Epithelial cell of prostate (primary cell): Measurements from ENCODE around the gene KRTAP29-1.
"Not testable (repeated sequence)": the region's sequence is repeated elsewhere in the genome, so short reads cannot be mapped to it uniquely, and the experiment has no call there.

Experiments used
- DNase-seq: peaks from one replicate; pipeline ENCODE4 v3.0.0-alpha.2; 2011; ENCODE audit warnings: low read depth, low spot score
- H3K27ac ChIP-seq: fragments of 450-650 bp; 2 replicates; pipeline ENCODE4 v1.5.1; 2017; ENCODE audit warnings: mild to moderate bottlenecking

KRTAP29-1 gene

DNA sequence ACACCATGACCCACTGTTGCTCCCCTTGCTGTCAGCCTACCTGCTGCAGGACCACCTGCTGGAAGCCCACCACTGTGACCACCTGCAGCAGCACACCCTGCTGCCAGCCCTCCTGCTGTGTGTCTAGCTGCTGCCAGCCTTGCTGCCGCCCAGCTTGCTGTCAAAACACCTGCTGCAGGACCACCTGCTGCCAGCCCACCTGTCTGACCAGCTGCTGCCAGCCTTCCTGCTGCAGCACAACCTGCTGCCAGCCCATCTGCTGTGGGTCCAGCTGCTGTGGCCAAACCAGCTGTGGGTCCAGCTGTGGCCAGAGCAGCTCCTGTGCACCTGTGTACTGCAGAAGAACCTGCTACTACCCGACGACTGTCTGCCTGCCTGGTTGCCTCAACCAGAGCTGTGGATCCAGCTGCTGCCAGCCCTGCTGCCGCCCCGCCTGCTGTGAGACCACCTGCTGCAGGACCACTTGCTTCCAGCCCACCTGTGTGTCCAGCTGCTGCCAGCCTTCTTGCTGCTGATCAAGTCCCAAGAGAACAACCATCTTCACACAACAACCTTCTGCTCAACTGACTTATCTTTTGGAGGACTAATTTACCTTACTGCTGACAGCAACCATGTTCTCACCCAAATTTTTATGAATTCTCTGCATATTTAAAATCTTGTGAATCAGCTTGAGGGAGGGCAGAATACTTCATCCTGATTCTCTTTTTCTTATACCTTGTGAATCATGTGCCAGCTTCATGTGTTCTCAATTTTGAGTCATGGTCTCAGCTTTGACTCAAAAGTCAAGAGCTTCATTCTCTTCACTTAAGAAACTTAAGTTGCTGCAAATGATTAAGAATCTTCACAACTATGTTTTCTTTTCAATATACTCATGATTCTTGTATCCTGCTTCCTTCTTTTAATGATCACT is 47.0 kb downstream of the KRTAP29-1 start, which contains the start of gene KRTAP9-9:
Gene KRTAP9-9 (plus strand): TSS at position 4 of the 910 bp plus-strand sequence.
- DNase-seq, H3K27ac ChIP-seq: not testable (repeated sequence)

DNA sequence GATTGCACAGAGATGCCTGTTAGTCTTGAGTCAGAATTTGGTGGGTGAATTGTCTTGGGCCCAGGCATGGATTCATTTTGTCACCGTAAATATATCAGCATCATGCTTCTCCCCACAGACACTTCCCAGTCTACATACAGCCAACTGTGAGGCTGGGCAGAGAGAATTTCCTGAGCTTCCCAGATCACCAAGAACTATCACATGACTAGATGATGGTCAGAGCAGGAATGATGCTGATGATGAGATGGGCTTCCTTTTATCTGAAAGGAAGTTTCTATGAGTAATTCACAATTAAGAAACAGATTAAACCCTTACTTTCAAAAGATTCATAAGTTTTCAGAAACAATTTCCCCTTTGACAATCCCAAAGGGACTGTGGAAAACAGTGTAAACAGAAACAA is 47.8 kb downstream of the KRTAP29-1 start:
- H3K27ac ChIP-seq, result no peak overlapping the region
- DNase-seq, result no peak
